ENCODE data around the gene GPATCH2L. TPM values are rescaled to one million over a fixed set of nuclear protein-coding genes. Genes with fewer than 3 reads are reported as not detected.

GPATCH2L gene
- total and polyA plus RNA-seq, 2 experiments from 2014 or later = 18.2 to 91.4 TPM

DNA sequence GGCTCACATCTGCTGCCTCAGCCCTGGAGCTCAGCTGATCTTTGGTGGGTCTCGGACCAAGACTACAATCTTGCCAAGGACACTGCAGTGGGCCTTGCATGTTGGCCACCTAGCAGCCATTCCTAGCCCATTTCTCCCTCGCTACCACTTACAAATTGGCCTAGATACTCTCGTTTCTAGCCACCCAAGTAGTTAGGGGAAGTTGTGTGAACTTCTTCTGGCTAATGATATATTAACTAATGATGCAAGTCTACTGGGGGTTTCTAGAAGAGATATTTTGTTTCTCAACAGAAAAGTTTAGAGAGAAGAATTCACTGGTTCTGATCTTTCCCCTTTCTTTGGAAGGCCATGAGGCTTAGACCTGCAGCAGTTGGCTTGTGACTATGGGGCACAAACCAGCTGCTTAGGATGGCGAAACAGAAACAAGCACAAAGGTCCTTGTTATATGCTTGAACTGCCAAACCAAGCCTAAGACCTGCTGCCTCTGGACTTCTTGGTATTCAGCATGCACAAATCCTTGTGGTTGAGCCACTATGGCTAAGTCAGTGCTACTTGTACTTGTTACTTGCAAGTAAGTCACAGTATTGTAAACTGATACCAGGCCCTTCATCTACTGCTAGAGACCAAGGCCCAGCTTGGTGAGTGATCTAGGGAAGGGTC lies 30.5 kb upstream of the GPATCH2L start:
- Histone ChIP-seq H3K27me3 (no peaks in the 10 kb centered on the region), H3K4me3 (no peak overlapping the region), H3K4me1 (ENCODE audit: low read depth) (no peaks in the 10 kb centered on the region), H3K36me3 (no peaks in the 10 kb centered on the region), H3K9me3 (ENCODE audit: low read depth) (no peaks in the 10 kb centered on the region), H3K27ac (no peak overlapping the region)
- no peak for DNase-seq (ENCODE audit: low read depth in 1 of 2, low spot score in 1 of 2)
- TF ChIP-seq, protein P1, sequence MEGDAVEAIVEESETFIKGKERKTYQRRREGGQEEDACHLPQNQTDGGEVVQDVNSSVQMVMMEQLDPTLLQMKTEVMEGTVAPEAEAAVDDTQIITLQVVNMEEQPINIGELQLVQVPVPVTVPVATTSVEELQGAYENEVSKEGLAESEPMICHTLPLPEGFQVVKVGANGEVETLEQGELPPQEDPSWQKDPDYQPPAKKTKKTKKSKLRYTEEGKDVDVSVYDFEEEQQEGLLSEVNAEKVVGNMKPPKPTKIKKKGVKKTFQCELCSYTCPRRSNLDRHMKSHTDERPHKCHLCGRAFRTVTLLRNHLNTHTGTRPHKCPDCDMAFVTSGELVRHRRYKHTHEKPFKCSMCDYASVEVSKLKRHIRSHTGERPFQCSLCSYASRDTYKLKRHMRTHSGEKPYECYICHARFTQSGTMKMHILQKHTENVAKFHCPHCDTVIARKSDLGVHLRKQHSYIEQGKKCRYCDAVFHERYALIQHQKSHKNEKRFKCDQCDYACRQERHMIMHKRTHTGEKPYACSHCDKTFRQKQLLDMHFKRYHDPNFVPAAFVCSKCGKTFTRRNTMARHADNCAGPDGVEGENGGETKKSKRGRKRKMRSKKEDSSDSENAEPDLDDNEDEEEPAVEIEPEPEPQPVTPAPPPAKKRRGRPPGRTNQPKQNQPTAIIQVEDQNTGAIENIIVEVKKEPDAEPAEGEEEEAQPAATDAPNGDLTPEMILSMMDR (IDR thresholded peaks at IDR 0.05; ENCODE audit: low read depth, low read length) = no peak

DNA sequence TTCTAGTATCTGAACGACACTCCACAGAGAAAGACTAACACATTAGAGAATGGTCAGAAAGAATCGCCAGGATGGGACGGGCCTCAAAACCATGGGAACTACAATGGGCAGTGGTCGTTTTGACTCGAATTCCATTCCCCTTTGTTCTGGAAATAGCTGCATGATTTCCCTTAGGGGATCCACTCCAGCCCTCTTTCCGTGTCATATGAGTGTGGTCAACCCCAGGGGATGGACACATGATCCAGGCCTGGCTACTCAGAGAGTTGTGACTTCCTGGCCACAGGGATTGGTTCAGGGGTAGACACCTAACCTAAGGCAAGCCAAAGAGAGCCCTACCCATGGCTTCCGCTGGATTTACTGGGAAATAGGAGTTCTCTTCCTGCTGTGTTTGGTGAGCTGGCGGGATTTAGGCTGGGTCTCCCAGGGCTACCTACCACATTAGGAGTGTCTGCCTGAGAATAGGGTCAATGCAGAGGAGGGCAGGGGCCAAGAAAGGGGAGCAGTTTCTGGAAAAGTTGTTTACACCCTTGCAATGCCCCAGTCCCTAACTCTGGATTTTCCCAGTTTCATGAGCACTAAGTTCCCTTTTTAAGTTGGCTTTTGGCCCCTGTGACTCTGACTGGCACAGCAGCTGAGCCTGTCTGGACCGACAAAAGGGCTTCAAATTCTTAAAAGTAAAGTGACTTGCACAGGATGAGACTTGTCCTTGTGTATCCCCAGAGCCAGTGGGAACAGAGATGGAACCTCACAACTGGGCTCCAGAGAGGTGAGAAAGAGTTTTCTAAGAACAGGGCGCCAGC lies 28.1 kb upstream of the GPATCH2L start:
- H3K27me3 ChIP-seq = no peaks in the 10 kb centered on the region
- no peak overlapping the region for H3K4me3 ChIP-seq
- no peaks in the 10 kb centered on the region for H3K4me1 ChIP-seq (ENCODE audit: low read depth)
- DNase-seq (ENCODE audit: low read depth in 1 of 2, low spot score in 1 of 2) = no peak
- H3K9me3 ChIP-seq (ENCODE audit: low read depth) = no peaks in the 10 kb centered on the region
- no peak overlapping the region for H3K27ac ChIP-seq
- no peaks in the 10 kb centered on the region for H3K36me3 ChIP-seq
- TF ChIP-seq, protein P1 (IDR thresholded peaks at IDR 0.05; ENCODE audit: low read depth, low read length) = no peak

DNA sequence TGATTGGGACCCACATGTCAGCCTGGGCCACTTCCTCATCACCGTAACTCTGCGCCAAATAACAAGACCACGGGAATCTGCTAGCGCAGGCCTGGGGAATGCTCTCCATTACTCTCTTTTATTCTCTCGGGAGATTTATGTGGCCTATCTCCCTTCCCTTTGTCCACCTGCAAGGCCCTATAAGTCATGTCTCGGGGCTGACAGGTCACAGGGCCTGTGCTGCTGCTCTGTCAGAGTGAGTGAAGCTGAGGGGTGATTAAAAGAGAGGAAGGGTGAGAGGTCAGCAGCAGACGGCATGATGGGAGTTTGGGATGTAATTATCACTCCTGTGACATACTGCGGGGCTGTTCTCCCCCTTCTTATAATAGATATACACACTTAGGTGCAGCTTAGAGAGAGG lies 26.2 kb upstream of the GPATCH2L start:
- Histone ChIP-seq H3K4me3 (no peak overlapping the region), H3K27ac (no peak overlapping the region), H3K9me3 (ENCODE audit: low read depth) (no peaks in the 10 kb centered on the region), H3K36me3 (no peaks in the 10 kb centered on the region), H3K4me1 (ENCODE audit: low read depth) (no peaks in the 10 kb centered on the region), H3K27me3 (peaks cover under 1% of the 10 kb centered on the region)
- no peak for DNase-seq (ENCODE audit: low read depth in 1 of 2, low spot score in 1 of 2)
- TF ChIP-seq, protein P1 (IDR thresholded peaks at IDR 0.05; ENCODE audit: low read depth, low read length) = no peak

DNA sequence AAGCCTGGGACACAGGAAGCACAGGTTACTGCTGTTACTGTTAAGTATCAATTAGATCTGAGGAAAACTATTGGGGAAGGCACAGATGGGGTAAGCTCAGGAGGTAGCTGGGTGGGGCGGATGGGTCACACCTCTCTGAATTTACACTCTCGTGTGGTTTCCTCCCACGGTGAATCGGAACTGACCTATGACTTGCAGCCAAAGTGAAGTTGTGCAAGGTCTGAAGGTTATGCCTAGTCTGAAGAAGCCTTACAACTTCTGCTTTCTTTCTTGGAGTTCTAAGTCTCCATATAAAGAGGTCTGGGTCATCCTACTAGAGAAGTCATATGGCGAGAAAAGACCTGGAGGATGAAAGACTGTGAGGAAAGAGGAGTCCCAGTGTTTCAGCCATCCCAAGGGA lies 25.6 kb upstream of the GPATCH2L start:
- no peak for DNase-seq (ENCODE audit: low read depth in 1 of 2, low spot score in 1 of 2)
- TF ChIP-seq, protein P1 (IDR thresholded peaks at IDR 0.05; ENCODE audit: low read depth, low read length) = no peak
- H3K4me1 ChIP-seq (ENCODE audit: low read depth) = no peaks in the 10 kb centered on the region
- H3K27ac ChIP-seq = no peak overlapping the region
- H3K9me3 ChIP-seq (ENCODE audit: low read depth) = no peaks in the 10 kb centered on the region
- no peak overlapping the region for H3K4me3 ChIP-seq
- no peaks in the 10 kb centered on the region for H3K36me3 ChIP-seq
- peaks cover 7% of the 10 kb centered on the region for H3K27me3 ChIP-seq

GRCh38 chr14:76129851-76130576 lies 21.7 kb upstream of the GPATCH2L start:
- Histone ChIP-seq H3K27ac (no peak overlapping the region), H3K9me3 (ENCODE audit: low read depth) (no peaks in the 10 kb centered on the region), H3K4me1 (ENCODE audit: low read depth) (no peaks in the 10 kb centered on the region), H3K4me3 (no peak overlapping the region), H3K36me3 (no peaks in the 10 kb centered on the region), H3K27me3 (peaks cover 14% of the 10 kb centered on the region)
- DNase-seq (ENCODE audit: low read depth in 1 of 2, low spot score in 1 of 2) = no peak
- TF ChIP-seq, protein P1 (IDR thresholded peaks at IDR 0.05; ENCODE audit: low read depth, low read length) = no peak
